Measurements from ENCODE around the gene GNAS-AS1.

DNA sequence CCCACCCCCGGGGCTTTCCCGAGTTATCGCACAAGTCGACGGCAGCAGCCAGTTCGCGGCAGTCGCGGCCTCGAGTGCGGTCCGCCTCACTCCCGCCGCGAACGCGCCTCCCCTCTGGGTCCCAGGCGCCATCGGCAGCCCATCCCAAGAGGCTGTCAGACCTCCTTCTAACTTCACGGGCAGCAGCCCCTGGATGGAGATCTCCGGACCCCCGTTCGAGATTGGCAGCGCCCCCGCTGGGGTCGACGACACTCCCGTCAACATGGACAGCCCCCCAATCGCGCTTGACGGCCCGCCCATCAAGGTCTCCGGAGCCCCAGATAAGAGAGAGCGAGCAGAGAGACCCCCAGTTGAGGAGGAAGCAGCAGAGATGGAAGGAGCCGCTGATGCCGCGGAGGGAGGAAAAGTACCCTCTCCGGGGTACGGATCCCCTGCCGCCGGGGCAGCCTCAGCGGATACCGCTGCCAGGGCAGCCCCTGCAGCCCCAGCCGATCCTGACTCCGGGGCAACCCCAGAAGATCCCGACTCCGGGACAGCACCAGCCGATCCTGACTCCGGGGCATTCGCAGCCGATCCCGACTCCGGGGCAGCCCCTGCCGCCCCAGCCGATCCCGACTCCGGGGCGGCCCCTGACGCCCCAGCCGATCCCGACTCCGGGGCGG lies 3.4 kb upstream of the GNAS-AS1 start:
- no peak for TF ChIP-seq POLR2A (IDR thresholded peaks at IDR 0.05; ENCODE audit: low read depth, low read length)
- TF ChIP-seq POLR2AphosphoS5 (IDR thresholded peaks at IDR 0.05; ENCODE audit: low read depth, low read length) = no peak
- TF ChIP-seq TAF1 (IDR thresholded peaks at IDR 0.05; ENCODE audit: borderline replicate concordance, low read depth, low read length) = no peak

Measured in GM12892 (cell line).